Measurements from ENCODE around the gene ARHGAP23.
"Not testable (repeated sequence)": the region's sequence is repeated elsewhere in the genome, so short reads cannot be mapped to it uniquely, and the experiment has no call there.

DNA sequence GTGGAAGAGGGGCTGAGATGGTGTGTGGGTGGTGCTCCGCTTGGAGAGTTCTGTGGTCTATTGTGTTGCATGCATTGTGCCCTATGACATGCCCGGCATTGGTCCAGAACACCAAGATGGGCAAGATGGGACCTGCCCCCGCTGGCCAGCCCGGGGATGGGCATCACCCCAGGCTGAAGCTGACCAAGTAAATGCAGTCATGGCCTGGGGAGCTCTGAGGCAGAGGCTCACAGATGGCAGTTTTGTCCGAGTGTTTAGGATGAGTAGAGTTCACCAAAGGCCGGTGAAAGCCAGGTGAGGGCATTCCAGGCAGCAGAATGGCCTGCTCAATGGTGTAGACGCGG, 54.4 kb downstream of the ARHGAP23 start:
- TF ChIP-seq, protein P1, sequence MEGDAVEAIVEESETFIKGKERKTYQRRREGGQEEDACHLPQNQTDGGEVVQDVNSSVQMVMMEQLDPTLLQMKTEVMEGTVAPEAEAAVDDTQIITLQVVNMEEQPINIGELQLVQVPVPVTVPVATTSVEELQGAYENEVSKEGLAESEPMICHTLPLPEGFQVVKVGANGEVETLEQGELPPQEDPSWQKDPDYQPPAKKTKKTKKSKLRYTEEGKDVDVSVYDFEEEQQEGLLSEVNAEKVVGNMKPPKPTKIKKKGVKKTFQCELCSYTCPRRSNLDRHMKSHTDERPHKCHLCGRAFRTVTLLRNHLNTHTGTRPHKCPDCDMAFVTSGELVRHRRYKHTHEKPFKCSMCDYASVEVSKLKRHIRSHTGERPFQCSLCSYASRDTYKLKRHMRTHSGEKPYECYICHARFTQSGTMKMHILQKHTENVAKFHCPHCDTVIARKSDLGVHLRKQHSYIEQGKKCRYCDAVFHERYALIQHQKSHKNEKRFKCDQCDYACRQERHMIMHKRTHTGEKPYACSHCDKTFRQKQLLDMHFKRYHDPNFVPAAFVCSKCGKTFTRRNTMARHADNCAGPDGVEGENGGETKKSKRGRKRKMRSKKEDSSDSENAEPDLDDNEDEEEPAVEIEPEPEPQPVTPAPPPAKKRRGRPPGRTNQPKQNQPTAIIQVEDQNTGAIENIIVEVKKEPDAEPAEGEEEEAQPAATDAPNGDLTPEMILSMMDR (conservative IDR thresholded peaks at IDR 0.05): not testable (repeated sequence)
- not testable (repeated sequence) for TF ChIP-seq EZH2 (IDR thresholded peaks at IDR 0.05; ENCODE audit: low read depth)
